Stimulated activated CD4-positive, alpha-beta T cell treated with anti-CD3 and anti-CD28 coated beads, TNF-alpha, amount 100 ng/mL, for 4 hours (primary cell): Measurements from ENCODE around the gene TVP23A.
"Not testable (repeated sequence)": the region's sequence is repeated elsewhere in the genome, so short reads cannot be mapped to it uniquely, and the experiment has no call there.

ENCODE experiments used
- DNase-seq, 3 experiments: peaks; one replicate each; pipeline ENCODE4 v3.0.0-alpha.2; 2020; ENCODE audit warnings: low read depth in 3 of 3

The TVP23A gene

GRCh38 chr16:10835281-10835931 is 16.8 kb upstream of the TVP23A start:
- DNase-seq, result no peak

- DNase-seq, result no peak
Observed at GRCh38 chr16:10834766-10835165, 16.2 kb upstream of the TVP23A start.

GRCh38 chr16:10834130-10834529 is 15.5 kb upstream of the TVP23A start:
- no peak for DNase-seq

- no peak for DNase-seq
Observed at GRCh38 chr16:10833271-10833670, 14.7 kb upstream of the TVP23A start.

GRCh38 chr16:10831894-10832886 is 13.6 kb upstream of the TVP23A start:
- DNase-seq, result no peak

GRCh38 chr16:10830240-10830639 is 11.6 kb upstream of the TVP23A start:
- not testable (repeated sequence) for DNase-seq

GRCh38 chr16:10829390-10830098 is 10.9 kb upstream of the TVP23A start:
- not testable (repeated sequence) for DNase-seq

- DNase-seq, result no peak
Observed at GRCh38 chr16:10828851-10829366, 10.3 kb upstream of the TVP23A start.

GRCh38 chr16:10827691-10828341 is 9.2 kb upstream of the TVP23A start:
- DNase-seq, result no peak

GRCh38 chr16:10824111-10824893 is 5.7 kb upstream of the TVP23A start:
- DNase-seq, result no peak

GRCh38 chr16:10822702-10823101 is 4.1 kb upstream of the TVP23A start:
- no peak for DNase-seq

- DNase-seq, result no peak
Observed at GRCh38 chr16:10820546-10820945, 2.0 kb upstream of the TVP23A start.

GRCh38 chr16:10817514-10817913 is 1.1 kb downstream of the TVP23A start:
- DNase-seq, result no peak

GRCh38 chr16:10813099-10813455 is 5.5 kb downstream of the TVP23A start:
- DNase-seq, result no peak

- no peak for DNase-seq
Observed at GRCh38 chr16:10812312-10813098, 6.1 kb downstream of the TVP23A start.

- DNase-seq, result no peak
Observed at GRCh38 chr16:10809706-10810105, 8.9 kb downstream of the TVP23A start.

GRCh38 chr16:10808850-10809249 is 9.7 kb downstream of the TVP23A start:
- DNase-seq, result no peak

GRCh38 chr16:10808218-10808617 is 10.4 kb downstream of the TVP23A start:
- no peak for DNase-seq

- DNase-seq, result no peak
Observed at GRCh38 chr16:10806698-10807097, 11.9 kb downstream of the TVP23A start.

- DNase-seq, result no peak
Observed at GRCh38 chr16:10805334-10805733, 13.3 kb downstream of the TVP23A start.
